HepG2 (cell line): ENCODE results near the gene ONECUT3. TPM values are rescaled to one million over a fixed set of nuclear protein-coding genes. Genes with fewer than 3 reads are reported as not detected.
A peak's percentile ranks its signal among the peaks of the same experiment; 100 is the strongest.

ENCODE experiments used
- BATF2 ChIP-seq: sonication (generic); formaldehyde crosslinking; IDR thresholded peaks from 2 replicates; pipeline ENCODE4 v1.8.0; 2022; ENCODE audit warnings: mild to moderate bottlenecking, missing genetic modification reagents, moderate library complexity
- FOXO1 ChIP-seq: sonication (generic); formaldehyde crosslinking; IDR thresholded peaks from 2 replicates; pipeline ENCODE4 v1.4.0; 2020; ENCODE audit warnings: missing genetic modification reagents
- GATAD1 ChIP-seq: IDR thresholded peaks from 2 replicates; pipeline ENCODE4 v1.6.1; 2016; ENCODE audit warnings: missing genetic modification reagents, missing compliant biosample characterization
- GPN1 ChIP-seq: sonication (generic); formaldehyde crosslinking; IDR thresholded peaks from 2 replicates; pipeline ENCODE4 v1.5.1; 2020; ENCODE audit warnings: missing genetic modification reagents, borderline replicate concordance
- HMGXB4 ChIP-seq, 2 experiments: sonication (generic) in 1 of 2; formaldehyde crosslinking in 1 of 2; IDR thresholded peaks; 2 replicates each; pipeline versions ENCODE4 v1.4.0 to v1.6.1; 2018 to 2020; ENCODE audit warnings: missing genetic modification reagents in 2 of 2, borderline replicate concordance in 1 of 2, low read depth in 1 of 2, mild to moderate bottlenecking in 1 of 2, missing biosample characterization in 1 of 2
- KLF9 ChIP-seq: IDR thresholded peaks from 2 replicates; pipeline ENCODE4 v1.6.1; 2016; ENCODE audit warnings: low read depth
- PHF8 ChIP-seq: sonication (generic); formaldehyde crosslinking; IDR thresholded peaks from 2 replicates; pipeline ENCODE4 v1.5.0; 2020; ENCODE audit warnings: missing genetic modification reagents
- RARA ChIP-seq: IDR thresholded peaks from 2 replicates; pipeline ENCODE4 v1.6.1; 2016; ENCODE audit warnings: missing genetic modification reagents, missing compliant biosample characterization
- ZBTB2 ChIP-seq: sonication (generic); formaldehyde crosslinking; IDR thresholded peaks from 2 replicates; pipeline ENCODE4 v1.8.0; 2022; ENCODE audit warnings: low read depth, missing genetic modification reagents
- ZBTB25 ChIP-seq: IDR thresholded peaks from 2 replicates; pipeline ENCODE4 v1.6.1; 2018; ENCODE audit warnings: missing genetic modification reagents
- ZNF331 ChIP-seq: sonication (generic); formaldehyde crosslinking; IDR thresholded peaks from 2 replicates; pipeline ENCODE4 v1.4.0; 2020; ENCODE audit warnings: missing genetic modification reagents
- ZNF460 ChIP-seq: sonication (generic); formaldehyde crosslinking; IDR thresholded peaks from 2 replicates; pipeline ENCODE4 v1.5.1; 2020; ENCODE audit warnings: missing genetic modification reagents, mild to moderate bottlenecking, borderline replicate concordance
- ZNF574 ChIP-seq: sonication (generic); formaldehyde crosslinking; IDR thresholded peaks from 2 replicates; pipeline ENCODE4 v1.4.0; 2020; ENCODE audit warnings: missing genetic modification reagents
- ZNF841 ChIP-seq: sonication (generic); formaldehyde crosslinking; IDR thresholded peaks from 2 replicates; pipeline ENCODE4 v1.8.1; 2023; ENCODE audit warnings: missing genetic modification reagents, borderline replicate concordance
- polyA plus RNA-seq, 8 experiments: library from polyadenylated mRNA; depleted of rRNA in 3 of 8; stranded (reverse) in 7 of 8; unstranded in 1 of 8; fragments of >200 nt; fragmentation: Illumina TruSeq in 4 of 8; extraction: Trizol in 4 of 8; gene quantifications; 2 replicates each; pipeline versions ENCODE4 v1.2.1 to v1.2.3, GENCODE V29; 2011 to 2016; ENCODE audit warnings: low read depth in 4 of 8, missing spikeins in 1 of 8, mixed read lengths in 1 of 8; ENCODE audit not compliant: insufficient read depth in 1 of 8
- total RNA-seq, 5 experiments: library from RNA; depleted of rRNA; stranded (reverse); fragments of >200 nt; fragmentation: Illumina TruSeq; extraction: Trizol; gene quantifications; 2 replicates each; pipeline ENCODE4 v1.2.3, GENCODE V29; 2016; ENCODE audit warnings: low read depth in 1 of 5
- TF ChIP-seq, protein P1 (sequence below): sonication (generic); formaldehyde crosslinking; IDR thresholded peaks from 2 replicates; pipeline ENCODE4 v1.5.0; 2020; ENCODE audit warnings: mild to moderate bottlenecking, missing genetic modification reagents, moderate library complexity
- TF ChIP-seq, protein P2 (sequence below): sonication (generic); formaldehyde crosslinking; IDR thresholded peaks from 2 replicates; pipeline ENCODE4 v1.4.0; 2020; ENCODE audit warnings: missing genetic modification reagents, borderline replicate concordance

The ONECUT3 gene
- total and polyA plus RNA-seq, 2 of the 13 experiments (the other 11 are each of a cell fraction or from before 2014, with no cell fraction given): under 0.01 TPM; not detected in 1

GRCh38 chr19:1811942-1812425, 58.7 kb downstream of the ONECUT3 start, which contains the start of gene ATP8B3 (continued):
- no peak for TF ChIP-seq ZBTB25 (CRISPR knock-in tag)
- TF ChIP-seq BATF2 (CRISPR knock-in tag): no peak
- TF ChIP-seq PHF8: 0 out of 2 replicates have a peak, but pooled peaks have one; percentile 53
- no peak for TF ChIP-seq FOXO1 (CRISPR knock-in tag)
- no peak for TF ChIP-seq KLF9 (CRISPR knock-in tag)
- TF ChIP-seq ZNF574 (CRISPR knock-in tag): peak; percentile 4; the same call in 1 of the 2 replicates
- 0 out of 4 replicates have a peak, but pooled peaks of 1 of the 2 experiments have one; percentile 4 for TF ChIP-seq HMGXB4 (CRISPR knock-in tag; IDR thresholded peaks at IDR 0.05; ENCODE audit: borderline replicate concordance in 1 of 2, low read depth in 1 of 2)
- TF ChIP-seq RARA (CRISPR knock-in tag): no peak
- TF ChIP-seq, protein P1, sequence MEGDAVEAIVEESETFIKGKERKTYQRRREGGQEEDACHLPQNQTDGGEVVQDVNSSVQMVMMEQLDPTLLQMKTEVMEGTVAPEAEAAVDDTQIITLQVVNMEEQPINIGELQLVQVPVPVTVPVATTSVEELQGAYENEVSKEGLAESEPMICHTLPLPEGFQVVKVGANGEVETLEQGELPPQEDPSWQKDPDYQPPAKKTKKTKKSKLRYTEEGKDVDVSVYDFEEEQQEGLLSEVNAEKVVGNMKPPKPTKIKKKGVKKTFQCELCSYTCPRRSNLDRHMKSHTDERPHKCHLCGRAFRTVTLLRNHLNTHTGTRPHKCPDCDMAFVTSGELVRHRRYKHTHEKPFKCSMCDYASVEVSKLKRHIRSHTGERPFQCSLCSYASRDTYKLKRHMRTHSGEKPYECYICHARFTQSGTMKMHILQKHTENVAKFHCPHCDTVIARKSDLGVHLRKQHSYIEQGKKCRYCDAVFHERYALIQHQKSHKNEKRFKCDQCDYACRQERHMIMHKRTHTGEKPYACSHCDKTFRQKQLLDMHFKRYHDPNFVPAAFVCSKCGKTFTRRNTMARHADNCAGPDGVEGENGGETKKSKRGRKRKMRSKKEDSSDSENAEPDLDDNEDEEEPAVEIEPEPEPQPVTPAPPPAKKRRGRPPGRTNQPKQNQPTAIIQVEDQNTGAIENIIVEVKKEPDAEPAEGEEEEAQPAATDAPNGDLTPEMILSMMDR (CRISPR knock-in tag): peak; percentile 35; the same call in 1 of the 2 replicates
- no peak for TF ChIP-seq ZNF331 (CRISPR knock-in tag)
- TF ChIP-seq GATAD1: no peak
- TF ChIP-seq GPN1: no peak
- TF ChIP-seq ZNF460 (CRISPR knock-in tag): no peak; the same call in none of the 2 replicates
- TF ChIP-seq ZNF841: no peak
- TF ChIP-seq, protein P2, sequence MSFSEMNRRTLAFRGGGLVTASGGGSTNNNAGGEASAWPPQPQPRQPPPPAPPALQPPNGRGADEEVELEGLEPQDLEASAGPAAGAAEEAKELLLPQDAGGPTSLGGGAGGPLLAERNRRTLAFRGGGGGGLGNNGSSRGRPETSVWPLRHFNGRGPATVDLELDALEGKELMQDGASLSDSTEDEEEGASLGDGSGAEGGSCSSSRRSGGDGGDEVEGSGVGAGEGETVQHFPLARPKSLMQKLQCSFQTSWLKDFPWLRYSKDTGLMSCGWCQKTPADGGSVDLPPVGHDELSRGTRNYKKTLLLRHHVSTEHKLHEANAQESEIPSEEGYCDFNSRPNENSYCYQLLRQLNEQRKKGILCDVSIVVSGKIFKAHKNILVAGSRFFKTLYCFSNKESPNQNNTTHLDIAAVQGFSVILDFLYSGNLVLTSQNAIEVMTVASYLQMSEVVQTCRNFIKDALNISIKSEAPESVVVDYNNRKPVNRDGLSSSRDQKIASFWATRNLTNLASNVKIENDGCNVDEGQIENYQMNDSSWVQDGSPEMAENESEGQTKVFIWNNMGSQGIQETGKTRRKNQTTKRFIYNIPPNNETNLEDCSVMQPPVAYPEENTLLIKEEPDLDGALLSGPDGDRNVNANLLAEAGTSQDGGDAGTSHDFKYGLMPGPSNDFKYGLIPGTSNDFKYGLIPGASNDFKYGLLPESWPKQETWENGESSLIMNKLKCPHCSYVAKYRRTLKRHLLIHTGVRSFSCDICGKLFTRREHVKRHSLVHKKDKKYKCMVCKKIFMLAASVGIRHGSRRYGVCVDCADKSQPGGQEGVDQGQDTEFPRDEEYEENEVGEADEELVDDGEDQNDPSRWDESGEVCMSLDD (CRISPR knock-in tag): no peak
- peak; percentile 40; the same call in 1 of the 2 replicates for TF ChIP-seq ZBTB2 (CRISPR knock-in tag)
